Mesodermal cell (in vitro differentiated cells): ENCODE data around the gene OR1I1. TPM values are rescaled to one million over a fixed set of nuclear protein-coding genes. Genes with fewer than 3 reads are reported as not detected.

ENCODE experiments used
- H3K27ac ChIP-seq: 2 replicates; pipeline ENCODE4 v1.7.0; 2013; ENCODE audit warnings: mild to moderate bottlenecking, low read depth, low read length, moderate library complexity; ENCODE audit not compliant: severe bottlenecking
- H3K36me3 ChIP-seq: 2 replicates; pipeline ENCODE4 v1.7.1; 2013; ENCODE audit warnings: mild to moderate bottlenecking, low read length, moderate library complexity; ENCODE audit not compliant: control insufficient read depth, insufficient read depth
- H3K4me1 ChIP-seq: one replicate; pipeline ENCODE4 v1.7.1; 2013; ENCODE audit warnings: mild to moderate bottlenecking, low read length; ENCODE audit not compliant: insufficient read depth, control insufficient read depth, poor library complexity, severe bottlenecking
- H3K4me3 ChIP-seq: 2 replicates; pipeline ENCODE4 v1.7.0; 2013; ENCODE audit warnings: low read length, control low read depth, mild to moderate bottlenecking; ENCODE audit not compliant: insufficient read depth, poor library complexity, severe bottlenecking; ENCODE audit errors: extremely low read depth
- H3K9me3 ChIP-seq: 2 replicates; pipeline ENCODE4 v1.7.1; 2013; ENCODE audit warnings: mild to moderate bottlenecking, low read length, moderate library complexity; ENCODE audit not compliant: control insufficient read depth
- WGBS, 2 experiments: methylation state at CpG; one replicate each; pipeline ENCODE4 v1.1.5; 2013; ENCODE audit warnings: missing lambda C conversion rate in 2 of 2; ENCODE audit not compliant: insufficient coverage in 2 of 2; 5-methylcytosine and 5-hydroxymethylcytosine counted together
- polyA plus RNA-seq, 2 experiments: library from polyadenylated mRNA; stranded (reverse); fragments of 50-300 nt; gene quantifications; one replicate each; pipeline ENCODE4 v1.2.3, GENCODE V29; 2013

OR1I1 gene, protein sequence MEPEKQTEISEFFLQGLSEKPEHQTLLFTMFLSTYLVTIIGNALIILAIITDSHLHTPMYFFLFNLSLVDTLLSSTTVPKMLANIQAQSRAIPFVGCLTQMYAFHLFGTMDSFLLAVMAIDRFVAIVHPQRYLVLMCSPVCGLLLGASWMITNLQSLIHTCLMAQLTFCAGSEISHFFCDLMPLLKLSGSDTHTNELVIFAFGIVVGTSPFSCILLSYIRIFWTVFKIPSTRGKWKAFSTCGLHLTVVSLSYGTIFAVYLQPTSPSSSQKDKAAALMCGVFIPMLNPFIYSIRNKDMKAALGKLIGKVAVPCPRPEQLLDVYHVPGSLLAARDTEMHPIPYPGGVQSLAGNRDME
- not detected for polyA plus RNA-seq (2013, experiment 1 of 2)
- polyA plus RNA-seq (2013, experiment 2 of 2): not detected

DNA sequence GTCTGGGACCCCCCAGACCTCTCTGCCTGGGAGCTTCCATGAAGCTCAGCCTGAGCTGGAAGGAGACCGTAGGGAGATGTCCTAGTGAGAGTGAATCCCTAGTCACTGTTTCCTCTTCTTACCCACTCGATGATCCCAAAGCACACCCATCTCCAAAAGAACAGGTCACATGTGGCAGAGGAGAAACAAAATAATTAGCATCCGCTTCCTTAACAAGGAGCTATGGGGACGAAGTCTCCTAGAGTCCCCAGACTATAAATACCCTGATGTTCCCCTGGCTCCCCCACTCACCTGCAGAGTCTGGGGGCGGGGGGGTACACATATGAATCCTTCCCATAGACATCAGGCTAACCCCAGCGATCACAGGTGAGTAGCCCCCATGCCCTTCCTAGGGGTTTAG lies at the start of gene OR1I1:
Gene OR1I1 (plus strand): TSS at position 301 of the 400 bp plus-strand sequence. CDS start 4,855 bp downstream, outside the sequence.
- 55% methylated on average over 2 of the region's 6 CpGs; no CpG with 5 or more reads in 1 of the 2 experiments for WGBS, 2 experiments

GRCh38 chr19:15035795-15036311 lies 46.2 kb upstream of the OR1I1 start:
- Histone ChIP-seq H3K36me3 (no peaks in the 10 kb centered on the region), H3K27ac (no peak overlapping the region), H3K4me1 (no peaks in the 10 kb centered on the region), H3K4me3 (no peak overlapping the region), H3K9me3 (peaks cover 25% of the 10 kb centered on the region)
- WGBS, 2 experiments: no CpG with 5 or more reads among the region's 1 CpG

More for the DNA sequence above, at the start of gene OR1I1:
- Histone ChIP-seq H3K36me3 (no peaks in the 10 kb centered on the region), H3K4me1 (no peaks in the 10 kb centered on the region), H3K9me3 (no peaks in the 10 kb centered on the region), H3K4me3 (no peak within 1 kb of the TSS), H3K27ac (no peak within 1 kb of the TSS)

- WGBS, 2 experiments: 52% methylated on average over 3 of the region's 4 CpGs; no CpG with 5 or more reads in 1 of the 2 experiments
Observed at GRCh38 chr19:15037586-15037985, 44.4 kb upstream of the OR1I1 start.

GRCh38 chr19:15038294-15038693 lies 43.7 kb upstream of the OR1I1 start:
- WGBS, 2 experiments: 33 to 55% methylated on average over 1 of the region's 3 CpGs
- peaks cover 28% of the 10 kb centered on the region for H3K9me3 ChIP-seq
- no peak overlapping the region for H3K4me3 ChIP-seq
- no peaks in the 10 kb centered on the region for H3K36me3 ChIP-seq
- H3K4me1 ChIP-seq: no peaks in the 10 kb centered on the region
- H3K27ac ChIP-seq: no peak overlapping the region

More at GRCh38 chr19:15037586-15037985, 44.4 kb upstream of the OR1I1 start:
- Histone ChIP-seq H3K36me3 (no peaks in the 10 kb centered on the region), H3K4me3 (no peak overlapping the region), H3K9me3 (peaks cover 28% of the 10 kb centered on the region), H3K27ac (no peak overlapping the region), H3K4me1 (no peaks in the 10 kb centered on the region)

DNA sequence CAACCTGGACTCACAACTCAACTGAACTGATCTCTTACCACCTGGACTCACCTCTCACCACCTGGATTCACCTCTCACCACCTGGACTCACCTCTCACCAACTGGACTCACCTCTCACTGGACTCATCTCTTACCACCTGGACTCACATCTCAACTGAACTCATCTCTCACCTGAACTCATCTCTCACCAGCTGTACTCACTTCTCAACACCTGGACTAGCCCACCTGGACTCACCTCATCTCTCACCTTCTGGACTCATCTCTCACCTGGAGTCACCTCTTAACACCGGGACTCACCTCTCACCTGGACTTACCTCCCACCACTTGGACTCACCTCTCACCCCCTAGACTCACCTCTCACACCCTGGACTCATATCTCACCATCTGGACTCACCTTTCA lies 40.0 kb upstream of the OR1I1 start:
- peaks cover 46% of the 10 kb centered on the region for H3K9me3 ChIP-seq
- no peaks in the 10 kb centered on the region for H3K4me1 ChIP-seq
- no peaks in the 10 kb centered on the region for H3K36me3 ChIP-seq
- no peak overlapping the region for H3K4me3 ChIP-seq
- 57 to 83% methylated on average over 1 of the region's 1 CpG for WGBS, 2 experiments
- H3K27ac ChIP-seq: no peak overlapping the region

DNA sequence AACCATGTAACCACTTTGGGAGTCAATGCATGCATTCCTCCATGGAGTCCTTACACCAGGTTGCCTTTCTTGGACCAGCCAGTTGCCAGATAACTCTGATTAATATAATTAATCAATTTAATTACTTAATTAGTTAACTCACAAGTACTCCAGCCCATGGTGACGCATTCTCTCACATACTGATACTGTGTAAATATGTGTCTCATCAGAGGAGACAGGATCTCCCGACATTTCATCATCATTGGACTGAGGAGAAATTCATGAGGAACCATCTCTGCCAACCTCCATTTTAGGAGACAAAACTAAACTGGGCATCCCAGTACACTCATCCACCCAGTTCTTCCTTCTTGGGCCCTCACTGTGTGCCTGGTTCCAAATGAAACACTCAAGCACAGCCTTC lies 39.2 kb upstream of the OR1I1 start:
- peaks cover 52% of the 10 kb centered on the region for H3K9me3 ChIP-seq
- WGBS, 2 experiments: 63 to 67% methylated on average over 1 of the region's 2 CpGs
- H3K4me1 ChIP-seq: no peaks in the 10 kb centered on the region
- H3K4me3 ChIP-seq: no peak overlapping the region
- H3K27ac ChIP-seq: no peak overlapping the region
- no peaks in the 10 kb centered on the region for H3K36me3 ChIP-seq

GRCh38 chr19:15045506-15045905 lies 36.5 kb upstream of the OR1I1 start:
- H3K4me1 ChIP-seq: no peaks in the 10 kb centered on the region
- WGBS, 2 experiments: 70% methylated on average over 2 of the region's 3 CpGs; no CpG with 5 or more reads in 1 of the 2 experiments
- no peaks in the 10 kb centered on the region for H3K36me3 ChIP-seq
- no peak overlapping the region for H3K27ac ChIP-seq
- H3K4me3 ChIP-seq: no peak overlapping the region
- peaks cover 64% of the 10 kb centered on the region for H3K9me3 ChIP-seq

DNA sequence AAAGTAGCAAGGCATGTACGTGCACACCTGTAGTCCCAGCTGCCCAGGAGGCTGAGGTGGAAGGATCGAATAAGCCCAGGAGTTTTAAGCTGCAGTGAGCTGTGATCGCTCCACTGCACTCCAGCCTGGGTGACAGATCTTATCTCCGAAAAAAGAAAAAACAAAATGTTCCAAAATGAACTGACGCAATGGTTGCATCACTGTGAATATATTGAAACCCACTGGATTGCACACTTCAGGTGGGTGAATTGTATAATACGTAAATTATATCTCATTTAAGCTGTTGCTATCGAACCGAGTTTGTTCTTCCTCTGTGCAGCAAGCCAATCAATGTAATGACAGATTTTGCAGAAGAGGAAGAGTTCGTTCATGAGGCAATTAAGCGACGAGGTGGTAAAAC lies 34.3 kb upstream of the OR1I1 start:
- H3K4me1 ChIP-seq: no peaks in the 10 kb centered on the region
- H3K4me3 ChIP-seq: no peak overlapping the region
- peaks cover 48% of the 10 kb centered on the region for H3K9me3 ChIP-seq
- H3K36me3 ChIP-seq: no peaks in the 10 kb centered on the region
- no peak overlapping the region for H3K27ac ChIP-seq
- WGBS, 2 experiments: 71 to 77% methylated on average over 7 to 11 of the region's 11 CpGs

- peaks cover 48% of the 10 kb centered on the region for H3K9me3 ChIP-seq
- no peak overlapping the region for H3K4me3 ChIP-seq
- H3K36me3 ChIP-seq: no peaks in the 10 kb centered on the region
- H3K4me1 ChIP-seq: no peaks in the 10 kb centered on the region
- no peak overlapping the region for H3K27ac ChIP-seq
- 64 to 79% methylated on average over 3 to 4 of the region's 5 CpGs for WGBS, 2 experiments
Observed at GRCh38 chr19:15048128-15048527, 33.9 kb upstream of the OR1I1 start.

GRCh38 chr19:15048885-15049541 lies 33.0 kb upstream of the OR1I1 start, which contains the start of gene CASP14:
TSS of gene CASP14 (plus strand) at chr19:15049480. CDS start at chr19:15052252, 2,772 bp downstream.
- WGBS, 2 experiments: 82% methylated on average over 8 to 9 of the region's 11 CpGs
- no peak within 1 kb of the TSS for H3K4me3 ChIP-seq
- H3K27ac ChIP-seq: no peak within 1 kb of the TSS
- no peaks in the 10 kb centered on the region for H3K4me1 ChIP-seq
- peaks cover 48% of the 10 kb centered on the region for H3K9me3 ChIP-seq
- H3K36me3 ChIP-seq: no peaks in the 10 kb centered on the region
